GM13977 (cell line): ENCODE results near the gene RPS8.

ENCODE experiments used
- DNase-seq: peaks from one replicate; pipeline ENCODE4 v3.0.0; 2012; ENCODE audit warnings: low spot score
- in situ Hi-C: fragments of 300-500 bp; cut with MboI; formaldehyde crosslinking; loops from one replicate; pipeline ENCODE4 v1.12.0; 2022; ENCODE audit warnings: low sequenced_read_pairs, low pct_unique_long_range_greater_than_20kb, mixed read lengths, inconsistent platforms; ENCODE audit not compliant: unreplicated experiment
- TF ChIP-seq, protein P1 (sequence below): IDR thresholded peaks from 2 replicates; pipeline ENCODE4 v1.5.1; 2012; ENCODE audit warnings: mild to moderate bottlenecking, control low read depth; ENCODE audit not compliant: insufficient read depth; ENCODE audit errors: extremely low read depth, missing control alignments

RPS8 gene

DNA sequence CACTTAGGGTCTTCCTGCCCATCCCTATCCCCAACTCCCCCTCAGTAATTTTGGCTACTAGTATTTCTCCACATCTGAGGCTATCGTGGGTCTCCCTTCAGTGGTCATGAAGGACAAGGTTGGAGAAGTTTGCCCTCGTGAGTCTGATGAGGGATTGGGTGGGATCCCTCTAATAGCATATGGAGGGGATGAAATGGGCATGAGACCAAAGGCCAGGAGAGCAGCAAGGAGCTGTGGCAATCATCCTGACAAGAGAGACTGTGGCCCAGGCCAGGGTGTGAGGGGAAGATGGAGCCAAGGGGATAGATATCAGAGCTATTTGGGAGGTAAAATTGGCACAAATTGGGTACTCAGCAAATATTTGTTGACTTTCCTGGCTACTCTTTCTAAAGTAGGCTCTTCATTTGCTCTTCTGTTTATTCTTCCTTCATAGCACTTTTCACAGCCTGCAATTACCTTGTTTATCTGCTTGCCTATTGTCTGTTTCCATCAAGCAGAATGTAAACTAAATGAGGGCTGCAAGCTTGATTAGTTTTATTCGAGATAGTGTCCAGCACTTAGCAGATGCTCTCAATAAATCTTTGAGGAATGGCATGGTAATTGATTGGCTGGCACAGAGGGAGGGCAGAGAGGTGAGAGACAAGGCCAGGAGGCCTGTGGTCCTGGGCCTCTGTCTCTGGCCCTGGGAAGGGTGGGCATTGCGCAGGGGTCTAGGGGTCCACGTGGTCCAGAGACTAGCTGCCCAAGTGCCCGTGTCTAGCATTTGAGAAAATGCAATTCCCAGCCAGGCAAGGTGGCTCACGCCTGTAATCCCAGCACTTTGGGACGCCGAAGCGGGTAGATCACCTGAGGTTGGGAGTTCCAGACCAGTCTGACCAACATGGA, 23.4 kb downstream of the RPS8 start:
- in situ Hi-C loops = no loop called here
- DNase-seq = no peak
- TF ChIP-seq, protein P1, sequence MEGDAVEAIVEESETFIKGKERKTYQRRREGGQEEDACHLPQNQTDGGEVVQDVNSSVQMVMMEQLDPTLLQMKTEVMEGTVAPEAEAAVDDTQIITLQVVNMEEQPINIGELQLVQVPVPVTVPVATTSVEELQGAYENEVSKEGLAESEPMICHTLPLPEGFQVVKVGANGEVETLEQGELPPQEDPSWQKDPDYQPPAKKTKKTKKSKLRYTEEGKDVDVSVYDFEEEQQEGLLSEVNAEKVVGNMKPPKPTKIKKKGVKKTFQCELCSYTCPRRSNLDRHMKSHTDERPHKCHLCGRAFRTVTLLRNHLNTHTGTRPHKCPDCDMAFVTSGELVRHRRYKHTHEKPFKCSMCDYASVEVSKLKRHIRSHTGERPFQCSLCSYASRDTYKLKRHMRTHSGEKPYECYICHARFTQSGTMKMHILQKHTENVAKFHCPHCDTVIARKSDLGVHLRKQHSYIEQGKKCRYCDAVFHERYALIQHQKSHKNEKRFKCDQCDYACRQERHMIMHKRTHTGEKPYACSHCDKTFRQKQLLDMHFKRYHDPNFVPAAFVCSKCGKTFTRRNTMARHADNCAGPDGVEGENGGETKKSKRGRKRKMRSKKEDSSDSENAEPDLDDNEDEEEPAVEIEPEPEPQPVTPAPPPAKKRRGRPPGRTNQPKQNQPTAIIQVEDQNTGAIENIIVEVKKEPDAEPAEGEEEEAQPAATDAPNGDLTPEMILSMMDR = no peak

DNA sequence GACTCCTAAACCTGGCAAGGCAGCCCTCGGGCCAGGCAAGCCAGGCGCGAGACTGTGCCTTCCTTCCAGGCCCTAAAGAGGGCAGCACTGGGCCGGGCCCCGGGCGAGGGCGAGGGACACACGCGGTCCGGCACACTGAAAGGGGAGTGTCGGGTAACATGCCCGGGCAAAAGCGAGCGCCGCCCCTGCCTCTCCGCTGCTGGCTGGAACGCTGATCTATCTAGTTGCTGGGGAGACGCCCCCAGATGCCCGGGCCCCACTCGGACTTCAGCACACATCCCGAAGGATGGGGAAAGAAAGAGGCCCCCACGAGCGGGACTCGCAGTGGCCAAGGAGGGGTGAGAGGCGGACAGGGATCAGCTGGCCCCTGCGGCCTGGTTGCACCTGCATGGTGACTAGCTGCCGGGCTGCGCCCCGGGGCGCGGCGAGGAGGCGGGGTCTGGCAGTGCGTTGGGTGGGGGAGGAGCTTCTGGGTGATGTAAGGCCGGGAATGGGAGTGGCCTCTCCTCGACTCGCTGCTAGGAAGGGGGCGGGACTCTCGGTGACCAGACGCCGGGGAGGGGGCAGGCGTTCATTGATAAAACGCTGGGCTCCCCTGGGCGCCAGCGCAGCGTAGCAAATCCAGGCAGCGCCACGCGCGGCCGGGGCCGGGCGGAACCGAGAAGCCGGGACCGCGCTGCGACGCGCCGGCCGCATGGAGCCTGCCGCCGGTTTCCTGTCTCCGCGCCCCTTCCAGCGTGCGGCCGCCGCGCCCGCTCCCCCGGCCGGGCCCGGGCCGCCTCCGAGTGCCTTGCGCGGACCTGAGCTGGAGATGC, 24.6 kb downstream of the RPS8 start, which contains the start of gene PLK3:
Gene PLK3 (plus strand): TSS at position 608 of the 815 bp plus-strand sequence. CDS start 87 bp downstream, at position 695.
- in situ Hi-C loops = no loop called here
- TF ChIP-seq, protein P1 = peak; percentile 91
- peak; percentile 100 for DNase-seq

DNA sequence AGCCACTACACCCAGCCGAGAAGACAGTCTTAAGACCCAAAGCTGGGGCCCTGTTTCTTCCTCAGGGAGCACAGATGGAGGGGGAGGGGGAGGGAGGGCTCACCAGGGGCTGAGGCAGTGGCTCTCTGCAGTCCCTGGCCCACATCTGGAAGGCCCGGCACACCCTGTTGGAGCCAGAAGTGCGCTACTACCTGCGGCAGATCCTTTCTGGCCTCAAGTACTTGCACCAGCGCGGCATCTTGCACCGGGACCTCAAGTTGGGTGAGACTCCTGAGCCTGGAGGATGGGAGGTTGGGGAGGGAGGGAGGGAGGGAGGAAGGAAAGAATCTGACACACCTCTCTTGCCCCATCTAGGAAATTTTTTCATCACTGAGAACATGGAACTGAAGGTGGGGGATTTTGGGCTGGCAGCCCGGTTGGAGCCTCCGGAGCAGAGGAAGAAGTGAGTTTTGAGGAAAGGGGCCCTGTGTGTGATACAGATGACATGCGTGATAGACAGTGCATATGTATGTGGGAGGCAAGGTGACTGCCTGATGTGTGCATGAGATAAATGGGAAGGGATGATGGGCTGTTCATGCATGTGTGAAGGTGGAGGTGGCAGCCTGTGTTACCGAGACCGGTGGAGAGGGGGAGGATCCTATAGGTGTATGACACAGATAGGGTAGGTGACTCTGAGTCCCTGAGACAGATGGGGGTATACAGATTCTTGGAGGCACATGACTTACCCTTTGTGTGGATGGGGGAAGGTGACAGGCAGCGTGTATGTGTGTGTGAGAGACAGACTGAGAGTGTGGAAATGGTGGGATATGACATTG, 26.4 kb downstream of the RPS8 start:
- in situ Hi-C loops = no loop called here
- no peak for DNase-seq
- TF ChIP-seq, protein P1 = no peak

DNA sequence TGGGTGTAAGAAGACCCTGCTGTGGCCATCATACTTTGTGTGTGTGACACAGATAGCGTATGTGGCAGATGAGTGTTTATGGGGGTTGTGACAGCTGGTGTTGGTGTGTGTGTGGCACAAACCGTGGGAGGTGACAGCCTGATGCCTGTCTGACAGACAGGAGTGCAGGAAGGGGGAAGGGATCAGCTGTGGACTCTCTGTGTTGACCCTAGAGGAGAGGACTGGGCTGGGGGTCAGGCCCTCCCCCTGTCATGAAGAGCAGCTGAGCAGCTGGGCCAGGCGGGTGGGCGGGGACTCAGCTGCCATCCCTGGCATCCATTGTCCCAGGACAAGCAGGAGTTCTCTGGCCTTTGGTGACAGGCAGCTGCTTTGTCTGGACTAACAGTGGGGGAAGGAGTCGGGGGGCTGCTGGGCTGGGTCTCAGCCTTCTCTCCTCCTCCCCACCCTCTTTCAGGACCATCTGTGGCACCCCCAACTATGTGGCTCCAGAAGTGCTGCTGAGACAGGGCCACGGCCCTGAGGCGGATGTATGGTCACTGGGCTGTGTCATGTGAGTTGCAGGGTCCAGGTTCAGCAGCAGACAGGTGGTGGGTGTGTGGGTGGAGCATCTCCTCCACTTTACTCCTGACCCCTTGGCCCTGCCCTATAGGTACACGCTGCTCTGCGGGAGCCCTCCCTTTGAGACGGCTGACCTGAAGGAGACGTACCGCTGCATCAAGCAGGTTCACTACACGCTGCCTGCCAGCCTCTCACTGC, 27.1 kb downstream of the RPS8 start:
- in situ Hi-C loops = no loop called here
- DNase-seq = no peak
- TF ChIP-seq, protein P1 = no peak

DNA sequence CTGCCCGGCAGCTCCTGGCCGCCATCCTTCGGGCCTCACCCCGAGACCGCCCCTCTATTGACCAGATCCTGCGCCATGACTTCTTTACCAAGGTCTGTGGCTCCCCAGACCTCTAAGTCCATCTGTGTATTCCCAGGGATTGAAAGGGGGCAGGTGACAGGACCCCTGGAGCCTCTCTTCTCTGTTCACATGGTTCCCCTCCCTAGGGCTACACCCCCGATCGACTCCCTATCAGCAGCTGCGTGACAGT, 27.6 kb downstream of the RPS8 start:
- DNase-seq = no peak
- in situ Hi-C loops = no loop called here

More for the DNA sequence above, 27.6 kb downstream of the RPS8 start:
- TF ChIP-seq, protein P1 = no peak
